K562 (cell line): Measurements from ENCODE around the gene CCR7. TPM values are rescaled to one million over a fixed set of nuclear protein-coding genes. Genes with fewer than 3 reads are reported as not detected.

Experiments
- ATAC-seq: fragments of 200-7000 bp; cut with Tn5 transposase; 3 replicates; pipeline ENCODE4 v1.9.1; 2020; ENCODE audit warnings: moderate library complexity
- BruUV-seq: library from RNA; stranded (reverse); fragments of 400-500 nt; replicated peaks from 2 replicates; lab custom pipeline; 2021; lab: Mats Ljungman, UMichigan
- CTCF ChIA-PET: fragments of 300-600 bp; formaldehyde crosslinking; extraction: SDS; loops from one replicate; lab custom pipeline; 2021; ENCODE audit warnings: low intra/inter-chr PET ratio; lab: Yijun Ruan, JAX
- POLR2A ChIA-PET: fragments of 300-600, 350-650 bp; sonication (Branson Sonifier 250); formaldehyde crosslinking; extraction: SDS; loops from one replicate; lab custom pipeline; 2021; ENCODE audit warnings: antibody characterized with exemption, inconsistent platforms; lab: Yijun Ruan, JAX
- DNase-seq, 4 experiments: peaks; one replicate each; pipeline versions ENCODE4 v3.0.0 to v3.0.0-alpha.2; 2011 to 2018; ENCODE audit warnings: low spot score in 3 of 4, mixed read lengths in 3 of 4; ENCODE audit errors: extremely low read depth in 1 of 4
- FAIRE-seq: peaks from 2 replicates; lab custom pipeline; 2011; peaks lifted over from hg19 to GRCh38; lab: Jason Lieb, UNC
- H2AFZ ChIP-seq: 2 replicates; pipeline ENCODE4 v1.6.0; 2011; ENCODE audit warnings: low read depth, low read length, control low read depth, inconsistent platforms
- H3K27ac ChIP-seq: fragments of 200-600 bp; 3 replicates; pipeline ENCODE4 v1.8.0; 2011; ENCODE audit warnings: low read depth, mild to moderate bottlenecking, control low read depth, inconsistent platforms, low read length, moderate library complexity, mixed read lengths; ENCODE audit errors: extremely low read depth
- H3K27me3 ChIP-seq, 2 experiments: fragments of 300-600 bp in 1 of 2; 2 replicates in 1 of 2; 3 replicates in 1 of 2; pipeline versions ENCODE4 v1.6.0 to v1.8.0; 2011; ENCODE audit warnings: inconsistent platforms in 2 of 2, low read length in 2 of 2, mild to moderate bottlenecking in 1 of 2, mixed read lengths in 1 of 2, moderate library complexity in 1 of 2; ENCODE audit not compliant: control insufficient read depth in 2 of 2, insufficient read depth in 2 of 2
- H3K36me3 ChIP-seq: fragments of 300-600 bp; 3 replicates; pipeline ENCODE4 v1.8.0; 2011; ENCODE audit warnings: mild to moderate bottlenecking, low read length, inconsistent platforms; ENCODE audit not compliant: control insufficient read depth, insufficient read depth
- H3K4me1 ChIP-seq, 2 experiments: fragments of 200-600 bp in 1 of 2; replicated peaks in 1 of 2; 2 replicates in 1 of 2; 3 replicates in 1 of 2; pipeline versions ENCODE4 v1.5.1 to v1.8.0; 2011; ENCODE audit warnings: inconsistent platforms in 2 of 2, low read length in 2 of 2, mild to moderate bottlenecking in 1 of 2, mixed read lengths in 1 of 2, moderate library complexity in 1 of 2; ENCODE audit not compliant: control insufficient read depth in 2 of 2, insufficient read depth in 2 of 2
- H3K4me2 ChIP-seq: 2 replicates; pipeline ENCODE4 v1.6.1; 2011; ENCODE audit warnings: low read length, control low read depth, inconsistent platforms, mixed read lengths; ENCODE audit not compliant: insufficient read depth
- H3K4me3 ChIP-seq: fragments of 200-600 bp; sonication (generic), shearing (Covaris generic); 2 replicates; pipeline ENCODE4 v1.5.1; 2016; ENCODE audit warnings: control low read depth, inconsistent platforms
- H3K79me2 ChIP-seq: fragments of 200-600 bp; 3 replicates; pipeline ENCODE4 v1.8.0; 2011; ENCODE audit warnings: low read length, inconsistent platforms; ENCODE audit not compliant: control insufficient read depth, insufficient read depth
- H3K9ac ChIP-seq, 2 experiments: 2 replicates each; pipeline versions ENCODE4 v1.6.0 to v1.6.1; 2011; ENCODE audit warnings: low read depth in 2 of 2, low read length in 2 of 2, control low read depth in 1 of 2, inconsistent platforms in 1 of 2, mild to moderate bottlenecking in 1 of 2, mixed read lengths in 1 of 2; ENCODE audit not compliant: insufficient read depth in 1 of 2
- H3K9me1 ChIP-seq: one replicate; pipeline ENCODE4 v1.6.0; 2011; ENCODE audit warnings: inconsistent platforms, mild to moderate bottlenecking, low read length, moderate library complexity; ENCODE audit not compliant: control insufficient read depth, insufficient read depth
- H3K9me3 ChIP-seq: replicated peaks from 2 replicates; pipeline ENCODE4 v1.5.1; 2011; ENCODE audit warnings: low read depth, low read length, inconsistent platforms; ENCODE audit not compliant: control insufficient read depth, insufficient read depth
- H4K20me1 ChIP-seq: replicated peaks from 2 replicates; pipeline ENCODE4 v1.6.1; 2011; ENCODE audit warnings: low read length, inconsistent platforms, mixed read lengths; ENCODE audit not compliant: control insufficient read depth, insufficient read depth
- BRD4 ChIP-seq: fragments of 200-600 bp; sonication (generic); IDR thresholded peaks from 2 replicates; pipeline ENCODE4 v1.6.1; 2017; ENCODE audit warnings: inconsistent platforms
- CCAR2 ChIP-seq: fragments of 200-400 bp; formaldehyde crosslinking; IDR thresholded peaks from 2 replicates; pipeline ENCODE4 v1.6.1; 2017; ENCODE audit warnings: mild to moderate bottlenecking, low read depth, low read length
- SAP30 ChIP-seq: fragments of 200-600 bp; sonication (generic); IDR thresholded peaks from 2 replicates; pipeline ENCODE4 v1.6.1; 2012; ENCODE audit warnings: borderline replicate concordance, low read depth, mild to moderate bottlenecking, moderate library complexity, low read length, control low read depth, inconsistent platforms; ENCODE audit not compliant: insufficient read depth, poor library complexity, severe bottlenecking
- ZBTB7A ChIP-seq: IDR thresholded peaks from 2 replicates; pipeline ENCODE4 v1.6.1; 2011; ENCODE audit warnings: low read depth, mild to moderate bottlenecking, low read length, moderate library complexity, borderline replicate concordance; ENCODE audit not compliant: control insufficient read depth
- ZNF511 ChIP-seq: sonication (generic); formaldehyde crosslinking; IDR thresholded peaks from 2 replicates; pipeline ENCODE4 v1.8.0; 2022; ENCODE audit warnings: mild to moderate bottlenecking, missing genetic modification reagents
- WGBS: fragments of 100-300 bp; shearing (Covaris generic); methylation state at CpG from one replicate; pipeline ENCODE4 v1.1.6; 2016; ENCODE audit warnings: low coverage, mixed read lengths; ENCODE audit not compliant: insufficient coverage; ENCODE audit errors: missing lambda C conversion rate; 5-methylcytosine and 5-hydroxymethylcytosine counted together
- in situ Hi-C: fragments of 300-500 bp; cut with MboI; formaldehyde crosslinking; loops from 4 replicates; pipeline ENCODE4 v1.15.0; 2018; ENCODE audit warnings: inconsistent platforms, mixed read lengths
- intact Hi-C: fragments of 100-400 bp; cut with micrococcal nuclease; formaldehyde crosslinking; loops from 2 replicates; pipeline ENCODE4 v1.14.2; 2022
- polyA plus RNA-seq, 8 experiments: library from polyadenylated mRNA; depleted of rRNA in 4 of 8; stranded (reverse) in 5 of 8; unstranded in 3 of 8; fragments of >200 nt; fragmentation: Nextera tagmentation in 2 of 8; fragmentation: Illumina TruSeq in 1 of 8; extraction: Ambion mirVana in 2 of 8; extraction: Trizol in 1 of 8; gene quantifications; 2 replicates each; pipeline versions ENCODE4 v1.2.1 to v1.2.3, GENCODE V29; 2011 to 2014; ENCODE audit warnings: inconsistent platforms in 1 of 8, missing spikeins in 1 of 8
- total RNA-seq, 7 experiments: library from RNA; depleted of rRNA in 6 of 7; stranded (reverse); fragments of >200 nt in 6 of 7; fragmentation: Illumina TruSeq in 2 of 7; extraction: Trizol in 2 of 7; gene quantifications; 2 replicates each; pipeline versions ENCODE4 v1.2.1 to v1.2.3, GENCODE V29; 2011 to 2021; ENCODE audit warnings: low replicate concordance in 1 of 7

Gene CCR7
- total and polyA plus RNA-seq, 9 of the 15 experiments (the other 6 are each of a cell fraction or from before 2014, with no cell fraction given): 0.14 to 1.4 (median 0.56) TPM

GRCh38 chr17:40538936-40539705 is 26.2 kb downstream of the CCR7 start:
- no peak for TF ChIP-seq ZNF511 (CRISPR knock-in tag)
- no peak for TF ChIP-seq BRD4
- TF ChIP-seq ZBTB7A: no peak
- no peak for TF ChIP-seq SAP30
- TF ChIP-seq CCAR2: no peak
- no peaks in the 10 kb centered on the region for H4K20me1 ChIP-seq
- no peaks in the 10 kb centered on the region; the same call in 1 of the 2 replicates for H3K9me3 ChIP-seq
- H2AFZ ChIP-seq: 0 out of 2 replicates have a peak overlapping the region, but pooled peaks have one; percentile 13
- peaks cover 37 to 40% of the 10 kb centered on the region in 2 experiments for H3K4me1 ChIP-seq
- no peaks in the 10 kb centered on the region for H3K79me2 ChIP-seq
- H3K27ac ChIP-seq: no peak overlapping the region
- no peaks in the 10 kb centered on the region for H3K36me3 ChIP-seq
- 72% methylated on average over 6 of the region's 6 CpGs for whole genome bisulfite sequencing
- intact Hi-C loops (loop anchor here (10.0 kb wide), 1 partner anchor 234 kb away; the partner anchor contains the start of gene RARA), in situ Hi-C loops (loop anchor here (5.0 kb wide), 1 partner anchor 177 kb away; the partner anchor contains the start of gene GJD3)
- ChIA-PET POLR2A (interaction anchor here (0.5 to 1.9 kb wide), 6 partner anchors 8 to 346 kb away, joined by 3 to 9 read pairs (median 3); no protein-coding TSS in a partner anchor), CTCF (no interaction called here)
- BruUV-seq: no TSS peak
- H3K27me3 ChIP-seq: no peaks in the 10 kb centered on the region
- H3K9me1 ChIP-seq: peaks cover 6% of the 10 kb centered on the region
- no peak for ATAC-seq
- no peak overlapping the region for H3K4me2 ChIP-seq
- H3K4me3 ChIP-seq: no peak overlapping the region
- no peak for DNase-seq
- no peak for FAIRE-seq
- H3K9ac ChIP-seq: no peak overlapping the region
